Stomach (tissue), 4 donors: ENCODE data around the gene ZCCHC14.

ENCODE experiments used
- CTCF ChIP-seq, 7 experiments: fragments of 450-650 bp in 4 of 7; fragments of 200-600 bp in 3 of 7; sonication (generic) in 3 of 7; IDR thresholded peaks; one replicate each; pipeline ENCODE4 v1.5.1; 2016 to 2019; ENCODE audit warnings: antibody characterized with exemption in 7 of 7, control low read depth in 2 of 7, mild to moderate bottlenecking in 1 of 7
- EP300 ChIP-seq: sonication (generic); formaldehyde crosslinking; IDR thresholded peaks from one replicate; pipeline ENCODE4 v1.6.1; 2017; ENCODE audit warnings: antibody characterized with exemption
- POLR2A ChIP-seq, 4 donors: fragments of 450-650 bp; IDR thresholded peaks; one replicate each; pipeline ENCODE4 v1.6.1; 2016; ENCODE audit warnings: antibody characterized with exemption in 4 of 4, control low read depth in 2 of 4, mild to moderate bottlenecking in 1 of 4, moderate library complexity in 1 of 4

- TF ChIP-seq CTCF (IDR thresholded peaks at IDR 0.05) (no peak), POLR2A (IDR thresholded peaks at IDR 0.05) (no peak), EP300 (no peak)
Observed at GRCh38 chr16:87487361-87487924, 5.4 kb downstream of the ZCCHC14 start.
